ENCODE data around the gene ACAA1. TPM values are rescaled to one million over a fixed set of nuclear protein-coding genes. Genes with fewer than 3 reads are reported as not detected.

The ACAA1 gene
- total and polyA plus RNA-seq, 10 of the 15 experiments (the other 5 are each of a cell fraction or from before 2014, with no cell fraction given): 5.7 to 85.4 (median 60.6) TPM

DNA sequence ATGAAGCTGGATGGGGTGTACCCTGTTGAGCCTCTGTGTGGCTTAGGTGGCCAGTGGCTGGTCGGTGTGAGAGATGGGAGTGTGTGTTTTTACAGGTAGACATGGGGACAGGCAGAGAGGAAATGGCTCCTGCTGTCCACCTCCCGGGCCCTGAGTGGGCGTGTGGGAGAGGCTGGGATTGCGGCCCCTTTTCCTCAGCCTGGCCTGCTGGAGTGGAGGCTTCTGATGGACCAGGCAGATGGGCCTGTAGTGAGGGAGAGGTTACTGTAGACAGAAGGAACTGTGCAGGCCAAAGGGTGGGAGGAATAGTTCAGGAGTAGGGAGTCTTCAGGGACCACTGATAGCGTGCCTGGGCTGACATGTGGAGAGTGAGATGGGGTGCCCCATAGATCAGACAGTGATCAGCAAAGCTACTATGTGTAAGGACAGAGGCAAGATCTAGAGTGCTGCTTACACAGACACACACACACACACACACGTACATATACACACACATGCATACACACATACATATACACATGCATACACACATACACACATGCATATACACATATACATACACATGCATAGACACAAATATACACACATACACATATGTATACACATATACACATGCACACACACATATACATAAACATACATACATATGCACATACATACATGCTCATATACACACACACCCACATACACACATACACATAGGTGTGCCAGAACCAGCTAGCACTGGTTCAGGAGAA, 26.4 kb downstream of the ACAA1 start:
- Histone ChIP-seq H3K36me3 (ENCODE audit: control insufficient read depth in 2 of 2, insufficient read depth in 2 of 2, low read length in 1 of 2) (no peaks in the 10 kb centered on the region), H3K4me1 (ENCODE audit: control insufficient read depth, insufficient read depth, low read length) (peaks cover under 1% of the 10 kb centered on the region; the same call in 1 of the 2 replicates), H3K27me3 (replicated peaks in 1 of 2; ENCODE audit: control insufficient read depth in 2 of 2, insufficient read depth in 2 of 2, low read length in 1 of 2) (no peaks in the 10 kb centered on the region; a peak in 1 of 4 replicates), H3K4me3 (no peak overlapping the region), H3K9me3 (replicated peaks; ENCODE audit: control insufficient read depth, insufficient read depth, low read length) (no peaks in the 10 kb centered on the region; the same call in 1 of the 3 replicates), H3K27ac (ENCODE audit: control insufficient read depth, insufficient read depth) (no peak overlapping the region), H3K4me2 (ENCODE audit: control insufficient read depth, insufficient read depth) (no peak overlapping the region), H3K79me2 (ENCODE audit: control insufficient read depth, insufficient read depth, low read length) (no peaks in the 10 kb centered on the region), H2AFZ (ENCODE audit: control insufficient read depth, low read depth, low read length) (no peak overlapping the region), H4K20me1 (ENCODE audit: control insufficient read depth, insufficient read depth) (no peaks in the 10 kb centered on the region), H3K9ac (ENCODE audit: control insufficient read depth, insufficient read depth, low read length) (no peak overlapping the region)
- in situ Hi-C loops (cut with MboI) (no loop called here), intact Hi-C loops (cut with micrococcal nuclease; ENCODE audit: unreplicated experiment) (no loop called here)
- ChIA-PET RAD21 (ENCODE audit: unreplicated experiment) (no interaction called here), POLR2A (no interaction called here), SMC1A (ENCODE audit: uncharacterized antibody, unreplicated experiment) (no interaction called here), CTCF (no interaction called here)
- DNase-seq (ENCODE audit: low read depth, low spot score) (no peak), FAIRE-seq (no peak), ATAC-seq (no peak)
- no TSS peak for BruUV-seq (replicated peaks)
- 33% methylated on average over 6 of the region's 6 CpGs for WGBS (ENCODE audit: insufficient coverage, insufficient replicate concordance, low lambda C conversion rate, missing lambda C conversion rate)
- TF ChIP-seq TBL1XR1 (IDR thresholded peaks at IDR 0.05; ENCODE audit: low read depth, low read length): no peak
- no peak for TF ChIP-seq KDM1A (IDR thresholded peaks at IDR 0.05; ENCODE audit: borderline replicate concordance)
- TF ChIP-seq TARDBP (IDR thresholded peaks at IDR 0.05; ENCODE audit: borderline replicate concordance): no peak
- TF ChIP-seq HSF1 (IDR thresholded peaks at IDR 0.05; ENCODE audit: low read depth, low read length): no peak
- TF ChIP-seq, protein P1, sequence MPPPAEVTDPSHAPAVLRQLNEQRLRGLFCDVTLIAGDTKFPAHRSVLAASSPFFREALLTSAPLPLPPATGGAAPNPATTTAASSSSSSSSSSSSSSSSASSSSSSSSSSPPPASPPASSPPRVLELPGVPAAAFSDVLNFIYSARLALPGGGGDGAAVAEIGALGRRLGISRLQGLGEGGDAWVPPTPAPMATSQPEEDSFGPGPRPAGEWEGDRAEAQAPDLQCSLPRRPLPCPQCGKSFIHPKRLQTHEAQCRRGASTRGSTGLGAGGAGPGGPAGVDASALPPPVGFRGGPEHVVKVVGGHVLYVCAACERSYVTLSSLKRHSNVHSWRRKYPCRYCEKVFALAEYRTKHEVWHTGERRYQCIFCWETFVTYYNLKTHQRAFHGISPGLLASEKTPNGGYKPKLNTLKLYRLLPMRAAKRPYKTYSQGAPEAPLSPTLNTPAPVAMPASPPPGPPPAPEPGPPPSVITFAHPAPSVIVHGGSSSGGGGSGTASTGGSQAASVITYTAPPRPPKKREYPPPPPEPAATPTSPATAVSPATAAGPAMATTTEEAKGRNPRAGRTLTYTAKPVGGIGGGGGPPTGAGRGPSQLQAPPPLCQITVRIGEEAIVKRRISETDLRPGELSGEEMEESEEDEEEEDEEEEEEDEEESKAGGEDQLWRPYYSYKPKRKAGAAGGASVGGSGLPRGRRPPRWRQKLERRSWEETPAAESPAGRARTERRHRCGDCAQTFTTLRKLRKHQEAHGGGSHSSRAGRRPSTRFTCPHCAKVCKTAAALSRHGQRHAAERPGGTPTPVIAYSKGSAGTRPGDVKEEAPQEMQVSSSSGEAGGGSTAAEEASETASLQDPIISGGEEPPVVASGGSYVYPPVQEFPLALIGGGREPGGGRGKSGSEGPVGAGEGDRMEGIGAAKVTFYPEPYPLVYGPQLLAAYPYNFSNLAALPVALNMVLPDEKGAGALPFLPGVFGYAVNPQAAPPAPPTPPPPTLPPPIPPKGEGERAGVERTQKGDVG (CRISPR knock-in tag; IDR thresholded peaks at IDR 0.05): no peak
- TF ChIP-seq E4F1 (IDR thresholded peaks at IDR 0.05; ENCODE audit: borderline replicate concordance, partially characterized antibody): no peak
- no peak for TF ChIP-seq MYB (IDR thresholded peaks at IDR 0.05; ENCODE audit: borderline replicate concordance, low read depth, low read length)
- TF ChIP-seq ELK1 (IDR thresholded peaks at IDR 0.05; ENCODE audit: low read depth, low read length): no peak
- TF ChIP-seq, protein P2, sequence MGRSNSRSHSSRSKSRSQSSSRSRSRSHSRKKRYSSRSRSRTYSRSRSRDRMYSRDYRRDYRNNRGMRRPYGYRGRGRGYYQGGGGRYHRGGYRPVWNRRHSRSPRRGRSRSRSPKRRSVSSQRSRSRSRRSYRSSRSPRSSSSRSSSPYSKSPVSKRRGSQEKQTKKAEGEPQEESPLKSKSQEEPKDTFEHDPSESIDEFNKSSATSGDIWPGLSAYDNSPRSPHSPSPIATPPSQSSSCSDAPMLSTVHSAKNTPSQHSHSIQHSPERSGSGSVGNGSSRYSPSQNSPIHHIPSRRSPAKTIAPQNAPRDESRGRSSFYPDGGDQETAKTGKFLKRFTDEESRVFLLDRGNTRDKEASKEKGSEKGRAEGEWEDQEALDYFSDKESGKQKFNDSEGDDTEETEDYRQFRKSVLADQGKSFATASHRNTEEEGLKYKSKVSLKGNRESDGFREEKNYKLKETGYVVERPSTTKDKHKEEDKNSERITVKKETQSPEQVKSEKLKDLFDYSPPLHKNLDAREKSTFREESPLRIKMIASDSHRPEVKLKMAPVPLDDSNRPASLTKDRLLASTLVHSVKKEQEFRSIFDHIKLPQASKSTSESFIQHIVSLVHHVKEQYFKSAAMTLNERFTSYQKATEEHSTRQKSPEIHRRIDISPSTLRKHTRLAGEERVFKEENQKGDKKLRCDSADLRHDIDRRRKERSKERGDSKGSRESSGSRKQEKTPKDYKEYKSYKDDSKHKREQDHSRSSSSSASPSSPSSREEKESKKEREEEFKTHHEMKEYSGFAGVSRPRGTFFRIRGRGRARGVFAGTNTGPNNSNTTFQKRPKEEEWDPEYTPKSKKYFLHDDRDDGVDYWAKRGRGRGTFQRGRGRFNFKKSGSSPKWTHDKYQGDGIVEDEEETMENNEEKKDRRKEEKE (IDR thresholded peaks at IDR 0.05): no peak
- no peak for TF ChIP-seq BACH1 (IDR thresholded peaks at IDR 0.05; ENCODE audit: borderline replicate concordance)
- no peak for TF ChIP-seq ATF7 (IDR thresholded peaks at IDR 0.05; ENCODE audit: low read depth)
- TF ChIP-seq MXI1 (IDR thresholded peaks at IDR 0.05; ENCODE audit: low read depth, low read length): no peak

All from GM12878 (cell line).